ENCODE measurements around the gene MFAP1.

The MFAP1 gene

GRCh38 chr15:43794269-43795037, 30.0 kb downstream of the MFAP1 start:
- Histone ChIP-seq H3F3A (ENCODE audit: control insufficient read depth, insufficient read depth) (peaks cover 68% of the 10 kb centered on the region), H3K27me3 (ENCODE audit: control insufficient read depth, low read length) (no peaks in the 10 kb centered on the region), H4K20me1 (ENCODE audit: control insufficient read depth, insufficient read depth, low read depth, low read length) (0 out of 2 replicates have a peak, but pooled peaks cover 4% of the 10 kb centered on the region), H3K4me1 (ENCODE audit: control insufficient read depth, low read length) (peaks cover 87% of the 10 kb centered on the region), H3K4me3 (ENCODE audit: low read length) (peak overlapping the region; percentile 91), H3K4me2 (ENCODE audit: low read length) (peak overlapping the region; percentile 79), H3K9me3 (ENCODE audit: control insufficient read depth, insufficient read depth, low read length) (no peaks in the 10 kb centered on the region), H3K9me2 (replicated peaks; ENCODE audit: control insufficient read depth, low read length) (no peaks in the 10 kb centered on the region), H3K79me2 (ENCODE audit: control insufficient read depth, low read length) (peaks cover 37% of the 10 kb centered on the region), H3K36me3 (ENCODE audit: control insufficient read depth, low read length) (peaks cover 74% of the 10 kb centered on the region), H3K27ac (ENCODE audit: low read depth, low read length) (peak overlapping the region; percentile 99)
- TF ChIP-seq, protein P1, sequence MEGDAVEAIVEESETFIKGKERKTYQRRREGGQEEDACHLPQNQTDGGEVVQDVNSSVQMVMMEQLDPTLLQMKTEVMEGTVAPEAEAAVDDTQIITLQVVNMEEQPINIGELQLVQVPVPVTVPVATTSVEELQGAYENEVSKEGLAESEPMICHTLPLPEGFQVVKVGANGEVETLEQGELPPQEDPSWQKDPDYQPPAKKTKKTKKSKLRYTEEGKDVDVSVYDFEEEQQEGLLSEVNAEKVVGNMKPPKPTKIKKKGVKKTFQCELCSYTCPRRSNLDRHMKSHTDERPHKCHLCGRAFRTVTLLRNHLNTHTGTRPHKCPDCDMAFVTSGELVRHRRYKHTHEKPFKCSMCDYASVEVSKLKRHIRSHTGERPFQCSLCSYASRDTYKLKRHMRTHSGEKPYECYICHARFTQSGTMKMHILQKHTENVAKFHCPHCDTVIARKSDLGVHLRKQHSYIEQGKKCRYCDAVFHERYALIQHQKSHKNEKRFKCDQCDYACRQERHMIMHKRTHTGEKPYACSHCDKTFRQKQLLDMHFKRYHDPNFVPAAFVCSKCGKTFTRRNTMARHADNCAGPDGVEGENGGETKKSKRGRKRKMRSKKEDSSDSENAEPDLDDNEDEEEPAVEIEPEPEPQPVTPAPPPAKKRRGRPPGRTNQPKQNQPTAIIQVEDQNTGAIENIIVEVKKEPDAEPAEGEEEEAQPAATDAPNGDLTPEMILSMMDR (IDR thresholded peaks at IDR 0.05; ENCODE audit: low read depth, low read length, poor library complexity, severe bottlenecking): no peak
- TF ChIP-seq EZH2phosphoT487 (IDR thresholded peaks at IDR 0.05; ENCODE audit: borderline replicate concordance, low read length): no peak

GRCh38 chr15:43793647-43794046, 30.8 kb downstream of the MFAP1 start:
- peak overlapping the region; percentile 99 for H3K27ac ChIP-seq (ENCODE audit: low read depth, low read length)

GRCh38 chr15:43792761-43793476, 31.6 kb downstream of the MFAP1 start:
- H4K20me1 ChIP-seq (ENCODE audit: control insufficient read depth, insufficient read depth, low read depth, low read length): 0 out of 2 replicates have a peak, but pooled peaks cover 4% of the 10 kb centered on the region
- H3K9me3 ChIP-seq (ENCODE audit: control insufficient read depth, insufficient read depth, low read length): no peaks in the 10 kb centered on the region
- peak overlapping the region; percentile 99 for H3K27ac ChIP-seq (ENCODE audit: low read depth, low read length)
- peaks cover 60% of the 10 kb centered on the region for H3K36me3 ChIP-seq (ENCODE audit: control insufficient read depth, low read length)
- peak overlapping the region; percentile 79 for H3K4me2 ChIP-seq (ENCODE audit: low read length)
- TF ChIP-seq, protein P1 (IDR thresholded peaks at IDR 0.05; ENCODE audit: low read depth, low read length, poor library complexity, severe bottlenecking): no peak
- no peak for TF ChIP-seq EZH2phosphoT487 (IDR thresholded peaks at IDR 0.05; ENCODE audit: borderline replicate concordance, low read length)
- H3K4me1 ChIP-seq (ENCODE audit: control insufficient read depth, low read length): peaks cover 87% of the 10 kb centered on the region
- H3K27me3 ChIP-seq (ENCODE audit: control insufficient read depth, low read length): no peaks in the 10 kb centered on the region
- peak overlapping the region; percentile 91 for H3K4me3 ChIP-seq (ENCODE audit: low read length)
- H3K9me2 ChIP-seq (replicated peaks; ENCODE audit: control insufficient read depth, low read length): no peaks in the 10 kb centered on the region
- peaks cover 37% of the 10 kb centered on the region for H3K79me2 ChIP-seq (ENCODE audit: control insufficient read depth, low read length)
- peaks cover 70% of the 10 kb centered on the region for H3F3A ChIP-seq (ENCODE audit: control insufficient read depth, insufficient read depth)

More at GRCh38 chr15:43793647-43794046, 30.8 kb downstream of the MFAP1 start:
- Histone ChIP-seq H3K79me2 (ENCODE audit: control insufficient read depth, low read length) (peaks cover 37% of the 10 kb centered on the region), H3K4me1 (ENCODE audit: control insufficient read depth, low read length) (peaks cover 87% of the 10 kb centered on the region), H3K4me2 (ENCODE audit: low read length) (peak overlapping the region; percentile 79), H3K4me3 (ENCODE audit: low read length) (peak overlapping the region; percentile 91), H4K20me1 (ENCODE audit: control insufficient read depth, insufficient read depth, low read depth, low read length) (0 out of 2 replicates have a peak, but pooled peaks cover 4% of the 10 kb centered on the region), H3K9me2 (replicated peaks; ENCODE audit: control insufficient read depth, low read length) (no peaks in the 10 kb centered on the region), H3K27me3 (ENCODE audit: control insufficient read depth, low read length) (no peaks in the 10 kb centered on the region), H3K9me3 (ENCODE audit: control insufficient read depth, insufficient read depth, low read length) (no peaks in the 10 kb centered on the region), H3F3A (ENCODE audit: control insufficient read depth, insufficient read depth) (peaks cover 68% of the 10 kb centered on the region), H3K36me3 (ENCODE audit: control insufficient read depth, low read length) (peaks cover 66% of the 10 kb centered on the region)
- no peak for TF ChIP-seq EZH2phosphoT487 (IDR thresholded peaks at IDR 0.05; ENCODE audit: borderline replicate concordance, low read length)
- TF ChIP-seq, protein P1 (IDR thresholded peaks at IDR 0.05; ENCODE audit: low read depth, low read length, poor library complexity, severe bottlenecking): no peak

Data from DOHH2 (cell line).